ENCODE data around the gene RHBDF1. TPM values are rescaled to one million over a fixed set of nuclear protein-coding genes. Genes with fewer than 3 reads are reported as not detected.

The RHBDF1 gene
- total and polyA plus RNA-seq, 9 of the 15 experiments (the other 6 are each of a cell fraction or from before 2014, with no cell fraction given) = 1.0 to 8.2 (median 4.2) TPM

GRCh38 chr16:58491-59439 is 13.7 kb downstream of the RHBDF1 start:
- ChIA-PET CTCF (ENCODE audit: low intra/inter-chr PET ratio) (no interaction called here), POLR2A (no interaction called here)
- no peak for TF ChIP-seq MIER1 (IDR thresholded peaks at IDR 0.05; ENCODE audit: low read depth)
- no peak for TF ChIP-seq MAFK (IDR thresholded peaks at IDR 0.05; ENCODE audit: low read length)
- no peak for TF ChIP-seq JUND (IDR thresholded peaks at IDR 0.05; ENCODE audit: borderline replicate concordance, low read depth, low read length)
- no peak for TF ChIP-seq JUND (tag; IDR thresholded peaks at IDR 0.05; ENCODE audit: borderline replicate concordance, low read depth, low read length)
- TF ChIP-seq POLR2G (IDR thresholded peaks at IDR 0.05; ENCODE audit: low read depth, low read length) = peak; percentile 66; the same call in 1 of the 2 replicates
- 0 out of 2 replicates have a peak, but pooled peaks have one; percentile 40 for TF ChIP-seq SUPT5H (IDR thresholded peaks at IDR 0.05)
- TF ChIP-seq POLR2A (conservative IDR thresholded peaks at IDR 0.05) = 0 out of 2 replicates have a peak, but pooled peaks have one; percentile 29
- TF ChIP-seq ZNF586 (CRISPR knock-in tag; conservative IDR thresholded peaks at IDR 0.05) = no peak
- no peak for TF ChIP-seq EZH2 (IDR thresholded peaks at IDR 0.05; ENCODE audit: borderline replicate concordance, low read depth, low read length)
- no peak for TF ChIP-seq LCOR (CRISPR knock-in tag; IDR thresholded peaks at IDR 0.05)
- no peak for TF ChIP-seq ARID4B (CRISPR knock-in tag; IDR thresholded peaks at IDR 0.05)
- TF ChIP-seq RFX5 (IDR thresholded peaks at IDR 0.05; ENCODE audit: low read depth, low read length) = no peak
- TF ChIP-seq RBFOX2 (IDR thresholded peaks at IDR 0.05; ENCODE audit: low read depth, low read length) = peak; percentile 37; the same call in 1 of the 2 replicates
- no peak for TF ChIP-seq ZNF589 (CRISPR knock-in tag; IDR thresholded peaks at IDR 0.05; ENCODE audit: low read depth)
- no peak for TF ChIP-seq ADNP (tag; IDR thresholded peaks at IDR 0.05)
- TF ChIP-seq SP1 (CRISPR knock-in tag; IDR thresholded peaks at IDR 0.05) = no peak
- TF ChIP-seq ZNF77 (CRISPR knock-in tag; IDR thresholded peaks at IDR 0.05) = no peak

More at GRCh38 chr16:58491-59439, 13.7 kb downstream of the RHBDF1 start:
- no peak overlapping the region for H3K4me3 ChIP-seq
- no TSS peak for BruUV-seq (replicated peaks)
- FAIRE-seq (no peak), ATAC-seq (no peak), DNase-seq (ENCODE audit: extremely low read depth in 1 of 4, low spot score in 3 of 4) (no peak)
- in situ Hi-C loops (cut with MboI) = no loop called here
- no peak overlapping the region for H2AFZ ChIP-seq (ENCODE audit: low read depth, low read length)
- H3K9me3 ChIP-seq (replicated peaks; ENCODE audit: control insufficient read depth, insufficient read depth, low read depth, low read length) = no peaks in the 10 kb centered on the region
- H3K4me2 ChIP-seq (ENCODE audit: insufficient read depth, low read length) = no peak overlapping the region
- peaks cover 5 to 27% of the 10 kb centered on the region in 2 experiments; a peak in 2 of 5 replicates for H3K4me1 ChIP-seq (replicated peaks in 1 of 2; ENCODE audit: control insufficient read depth in 2 of 2, insufficient read depth in 2 of 2, low read length in 2 of 2)
- intact Hi-C loops (cut with micrococcal nuclease) = no loop called here
- H3K36me3 ChIP-seq (ENCODE audit: control insufficient read depth, insufficient read depth, low read length) = peaks cover 44% of the 10 kb centered on the region
- 92% methylated on average over 26 of the region's 29 CpGs for WGBS (ENCODE audit: insufficient coverage, low coverage, missing lambda C conversion rate)
- no peaks in the 10 kb centered on the region for H3K27me3 ChIP-seq (ENCODE audit: control insufficient read depth in 2 of 2, insufficient read depth in 2 of 2, low read length in 2 of 2)
- peaks cover 2% of the 10 kb centered on the region for H3K9me1 ChIP-seq (ENCODE audit: control insufficient read depth, insufficient read depth, low read length)
- H4K20me1 ChIP-seq (replicated peaks; ENCODE audit: control insufficient read depth, insufficient read depth, low read length) = no peaks in the 10 kb centered on the region; the same call in none of the 2 replicates
- peaks cover 22% of the 10 kb centered on the region for H3K79me2 ChIP-seq (ENCODE audit: control insufficient read depth, insufficient read depth, low read length)
- H3K27ac ChIP-seq (ENCODE audit: extremely low read depth, low read depth, low read length) = no peak overlapping the region
- peak overlapping the region in 1 of 2 experiments; percentile 53; a peak in 1 of 4 replicates for H3K9ac ChIP-seq (ENCODE audit: insufficient read depth in 1 of 2, low read depth in 2 of 2, low read length in 2 of 2)
